Activated CD8-positive, alpha-beta memory T cell treated with anti-CD3 and anti-CD28 coated beads for 1 hour (primary cell): ENCODE measurements around the gene DHX9.
"Not testable (repeated sequence)": the region's sequence is repeated elsewhere in the genome, so short reads cannot be mapped to it uniquely, and the experiment has no call there.

ENCODE experiments used
- DNase-seq, 2 donors: peaks; one replicate each; pipeline ENCODE4 v3.0.0-alpha.2; 2020; ENCODE audit warnings: low read depth in 1 of 2; ENCODE audit errors: extremely low read depth in 1 of 2

DHX9 gene

GRCh38 chr1:182888736-182889531 lies 49.8 kb downstream of the DHX9 start:
- DNase-seq = no peak

- no peak for DNase-seq
These were observed 50.9 kb downstream of the DHX9 start for GRCh38 chr1:182889997-182890396.

DNA sequence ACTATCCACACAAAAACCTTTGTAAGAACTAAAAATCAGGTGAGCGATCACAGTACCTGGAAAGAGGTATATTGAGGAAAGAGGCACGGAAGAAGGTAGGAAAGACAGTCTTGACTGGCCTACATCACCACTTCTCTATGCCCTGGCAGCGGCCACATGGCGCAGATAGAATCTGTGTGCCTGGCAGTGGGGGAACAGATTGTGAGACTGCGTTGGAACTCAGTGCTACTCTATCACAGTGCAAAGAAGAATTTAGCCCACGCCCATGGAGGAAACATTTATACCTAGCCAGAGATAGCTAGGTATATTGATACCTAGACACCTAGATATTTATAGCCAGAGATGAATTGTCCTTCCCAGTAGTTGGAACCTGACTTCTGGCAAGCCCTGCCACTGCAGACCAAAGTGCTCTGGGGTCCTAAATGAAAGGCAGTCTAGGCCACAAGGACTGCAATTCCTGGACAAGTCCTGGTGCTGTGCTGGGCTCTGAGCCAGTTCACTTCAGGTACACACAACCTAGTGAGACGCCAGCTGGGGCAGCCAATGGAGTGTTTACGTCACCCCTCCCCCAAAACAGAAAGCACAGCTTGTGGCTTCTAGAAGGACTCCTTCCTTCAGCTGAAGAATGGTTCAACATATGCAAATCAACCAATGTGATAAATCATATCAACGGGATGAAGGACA lies 51.9 kb downstream of the DHX9 start:
- DNase-seq = no peak

- no peak for DNase-seq
These were observed 58.5 kb downstream of the DHX9 start for GRCh38 chr1:182897696-182898095.

GRCh38 chr1:182901946-182902345 lies 62.8 kb downstream of the DHX9 start:
- not testable (repeated sequence) for DNase-seq

- DNase-seq = no peak
These were observed 66.2 kb downstream of the DHX9 start for GRCh38 chr1:182905321-182905720.

DNA sequence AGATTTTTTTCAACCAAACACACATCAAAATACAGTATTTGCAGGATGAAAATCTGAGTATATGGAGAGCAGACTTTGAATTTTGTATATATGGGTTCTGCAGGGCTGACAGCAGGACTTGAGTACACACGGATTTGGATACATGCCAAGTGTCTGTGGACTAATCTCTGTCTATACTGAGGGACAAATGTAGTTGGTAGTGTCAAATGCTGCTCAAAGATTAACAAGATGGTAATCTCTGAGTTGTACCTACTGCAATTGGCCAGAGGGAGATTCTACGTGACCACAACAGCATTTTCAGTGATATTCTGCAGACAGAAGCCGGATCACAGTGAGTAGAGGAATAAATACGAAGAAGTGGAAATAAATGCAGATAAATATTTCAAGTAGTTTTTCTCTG lies 70.4 kb downstream of the DHX9 start:
- DNase-seq = no peak

DNA sequence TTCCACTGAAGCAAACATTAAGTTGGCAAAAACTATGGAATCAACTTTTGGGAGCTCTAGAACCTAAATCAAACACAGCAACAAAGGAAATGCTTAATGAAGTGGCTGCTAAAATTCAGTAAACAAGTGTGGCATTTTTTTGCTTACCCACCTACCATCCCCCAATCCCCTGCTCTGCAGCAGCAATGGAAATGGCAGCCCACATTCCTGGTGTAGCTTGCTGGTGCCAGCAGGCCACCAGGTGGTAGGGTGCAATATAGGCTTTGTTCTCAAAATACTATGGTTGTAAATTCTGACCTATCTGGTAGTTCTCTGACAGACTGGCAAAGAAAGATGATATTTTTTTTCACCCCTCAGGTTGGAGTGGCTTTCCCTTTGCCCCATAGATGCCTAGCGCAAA lies 71.0 kb downstream of the DHX9 start:
- DNase-seq = no peak

- no peak for DNase-seq
These were observed 74.3 kb downstream of the DHX9 start for GRCh38 chr1:182913401-182913800.

DNA sequence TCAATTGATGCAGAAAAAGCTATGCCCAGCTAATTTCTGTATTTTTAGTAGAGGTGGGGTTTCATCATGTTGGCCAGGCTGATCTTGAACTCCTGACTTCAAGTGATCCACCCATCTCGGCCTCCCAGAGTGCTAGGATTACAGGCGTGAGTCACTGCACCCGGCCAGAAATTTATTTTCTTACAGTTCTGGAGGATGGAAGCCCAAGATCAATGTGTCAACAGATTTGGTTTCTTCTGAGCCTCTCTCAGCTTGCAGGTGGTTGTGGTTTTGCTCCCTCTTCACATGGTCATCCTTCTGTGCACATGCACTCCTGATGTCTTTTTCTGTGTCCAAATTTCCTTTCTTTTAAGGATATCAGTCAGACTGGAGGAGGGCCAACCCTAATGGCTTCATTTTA lies 78.2 kb downstream of the DHX9 start:
- DNase-seq = no peak

GRCh38 chr1:182925661-182926060 lies 86.5 kb downstream of the DHX9 start:
- no peak for DNase-seq

DNA sequence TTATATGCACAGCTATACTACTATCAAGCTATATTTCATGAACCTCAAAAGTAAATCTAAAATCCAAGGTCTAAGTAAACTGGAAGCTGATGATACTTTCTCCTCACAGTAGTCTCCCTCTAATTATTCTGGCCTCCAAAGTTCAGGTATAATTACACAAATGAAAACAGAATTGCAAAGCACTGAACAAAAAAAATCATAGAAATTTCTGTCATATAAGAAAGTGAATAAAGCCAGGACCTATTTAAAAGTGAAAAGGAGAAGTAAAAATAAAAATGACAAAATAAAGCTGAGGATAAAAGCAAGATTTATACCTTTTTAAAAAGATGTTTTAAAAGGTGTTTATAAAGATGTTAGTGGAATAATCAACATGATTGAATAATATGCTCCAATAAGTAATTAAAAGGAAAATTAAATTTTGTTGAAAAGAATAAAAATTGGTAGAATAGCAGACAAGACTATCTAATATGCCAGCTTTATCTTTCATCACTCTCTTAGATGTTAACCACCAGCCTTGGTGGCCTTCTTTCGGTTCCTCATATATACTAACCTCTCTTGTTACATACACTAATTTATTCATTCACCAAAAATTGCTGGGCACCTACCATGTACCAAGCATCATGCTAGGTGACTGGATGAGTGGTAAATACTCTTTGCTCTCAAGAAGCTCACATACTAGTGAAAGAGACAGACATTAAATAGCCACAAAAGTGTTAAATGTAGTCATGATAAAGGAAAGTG lies 88.7 kb downstream of the DHX9 start:
- DNase-seq = no peak

DNA sequence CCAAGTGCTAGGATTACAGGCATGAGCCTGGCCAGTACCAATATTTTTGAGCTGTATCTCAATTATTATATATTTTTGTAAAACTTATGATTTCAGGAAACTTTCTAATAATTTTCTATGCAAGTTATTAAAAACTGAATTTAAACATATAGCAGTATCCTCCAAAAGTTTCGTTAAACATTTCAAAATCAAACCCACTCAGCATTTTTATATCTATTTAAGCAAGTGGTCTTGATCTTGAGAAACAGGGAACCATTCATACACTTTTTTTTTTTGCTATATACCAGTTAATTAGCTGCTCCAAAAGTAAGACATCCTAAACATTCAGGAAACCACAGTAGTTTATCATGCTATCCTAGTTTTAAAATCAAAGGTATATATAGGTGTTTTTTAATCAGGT lies 91.8 kb downstream of the DHX9 start:
- no peak for DNase-seq

DNA sequence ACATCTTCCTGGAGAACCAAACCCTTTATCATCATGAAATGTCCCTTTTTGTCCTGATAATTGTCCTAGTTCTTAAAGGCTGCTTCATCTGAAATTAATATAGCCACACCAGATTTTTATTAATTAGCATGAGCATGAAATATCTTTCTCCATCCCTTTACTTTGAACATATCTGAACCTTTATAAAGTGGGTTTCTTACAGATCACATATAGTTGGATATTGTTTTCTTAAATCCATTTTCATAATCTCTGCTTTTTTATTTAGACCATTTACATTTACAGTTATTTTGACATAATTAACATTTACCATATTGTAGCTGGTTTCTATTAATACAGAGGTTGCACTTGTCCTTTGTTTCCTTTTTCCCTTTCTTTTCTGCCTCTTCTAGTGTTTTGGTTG lies 96.6 kb downstream of the DHX9 start:
- no peak for DNase-seq
